GM21390 (cell line): Measurements from ENCODE around the gene ANKRD34C.
"Not testable (repeated sequence)": the region's sequence is repeated elsewhere in the genome, so short reads cannot be mapped to it uniquely, and the experiment has no call there.

Source experiments
- ATAC-seq: cut with Tn5 transposase; IDR thresholded peaks from one replicate; pipeline ENCODE4 v1.9.1; 2021; ENCODE audit not compliant: unreplicated experiment

Gene ANKRD34C

DNA sequence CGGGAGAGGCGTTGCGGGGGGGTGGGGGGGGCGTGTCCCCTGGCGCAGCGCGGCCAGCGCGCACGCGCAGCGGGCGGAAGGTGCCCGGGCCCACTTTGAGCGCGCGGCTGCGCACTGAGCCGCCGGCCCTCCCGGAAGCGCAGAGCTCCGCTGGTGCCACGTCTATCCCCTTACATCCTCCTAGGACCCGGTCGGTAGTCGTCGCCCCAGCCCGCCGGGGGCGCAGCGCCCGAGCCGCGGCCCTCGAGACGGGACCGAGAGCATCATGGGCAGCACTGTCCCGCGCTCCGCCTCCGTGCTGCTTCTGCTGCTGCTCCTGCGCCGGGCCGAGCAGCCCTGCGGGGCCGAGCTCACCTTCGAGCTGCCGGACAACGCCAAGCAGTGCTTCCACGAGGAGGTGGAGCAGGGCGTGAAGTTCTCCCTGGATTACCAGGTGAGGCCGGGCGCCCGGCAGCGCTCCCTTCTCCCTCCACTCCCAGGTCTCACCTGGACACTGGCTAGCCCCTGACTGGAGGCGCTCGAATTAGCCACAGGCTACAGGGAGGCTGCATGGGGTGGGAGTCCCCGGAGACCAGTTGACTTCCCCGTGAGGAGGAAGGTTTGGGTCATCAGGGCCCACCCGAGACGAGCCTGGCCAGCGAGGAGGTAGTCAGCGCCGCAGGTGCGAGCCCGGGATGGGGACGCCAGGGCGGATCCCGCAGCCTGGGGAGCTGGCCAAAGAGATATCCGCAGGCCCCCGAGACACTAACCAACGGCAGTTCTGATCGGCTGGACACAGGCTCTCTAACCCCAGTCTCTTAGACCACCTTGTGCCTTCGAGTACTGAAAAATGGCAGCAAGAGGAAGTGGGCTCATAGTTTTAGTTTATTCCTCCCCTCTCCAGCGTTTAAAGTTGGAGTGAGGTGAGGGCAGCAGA is 28.7 kb downstream of the ANKRD34C start, which contains the start of gene TMED3:
TMED3 (plus strand) TSS at position 128 of the 916 bp plus-strand sequence; CDS start at position 266, 138 bp downstream.
- ATAC-seq = peak; percentile 91

DNA sequence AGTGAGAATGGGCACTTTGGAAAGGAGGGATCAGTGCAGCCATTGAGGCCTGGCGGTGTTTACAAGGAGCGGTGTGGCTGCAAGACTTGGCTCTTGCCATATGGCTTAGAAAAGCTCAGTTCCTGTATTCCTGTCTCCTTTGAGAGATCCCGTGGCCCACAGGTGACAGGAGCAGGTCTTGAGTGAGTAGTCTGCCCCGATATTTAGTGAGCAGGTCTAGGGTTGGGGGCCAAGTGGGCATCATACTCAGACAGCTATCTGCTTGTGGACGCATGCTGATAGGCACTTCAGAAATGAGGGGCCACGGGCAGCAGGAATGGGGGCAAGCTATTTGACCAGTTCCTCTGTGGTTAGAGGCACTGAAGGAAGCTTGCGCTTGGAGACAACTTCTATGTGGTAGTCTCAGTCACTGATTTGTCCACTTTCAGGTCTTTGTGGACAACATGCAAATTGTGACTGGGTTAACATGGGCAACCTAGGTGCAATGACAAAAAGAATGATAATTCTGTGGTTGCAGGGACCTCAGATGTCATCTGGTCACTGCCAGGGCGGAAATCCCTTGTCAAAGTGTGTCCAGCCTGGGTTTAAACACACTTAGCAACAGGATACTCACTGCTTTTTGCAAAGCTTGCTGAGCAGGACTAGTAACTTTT is 29.5 kb downstream of the ANKRD34C start:
- no peak for ATAC-seq

DNA sequence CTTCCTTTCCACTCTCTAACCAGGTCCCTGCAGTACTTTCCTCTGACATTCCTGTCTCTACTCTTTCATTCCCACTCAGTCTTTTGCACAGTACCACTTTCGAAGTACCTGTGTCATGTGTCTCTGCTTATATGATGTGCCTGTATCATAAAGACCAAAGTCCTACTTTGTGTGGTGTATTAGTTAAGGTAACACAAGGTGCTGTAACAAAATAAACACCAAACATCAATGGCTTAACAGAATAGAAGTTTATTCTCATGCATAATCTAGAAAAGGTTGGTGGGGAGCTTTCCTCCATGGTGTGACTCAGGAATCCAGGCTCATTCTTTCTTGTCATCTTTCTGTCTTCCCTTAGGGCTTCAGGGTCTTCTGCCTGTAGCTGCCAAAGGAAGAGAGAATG is 31.7 kb downstream of the ANKRD34C start:
- ATAC-seq = no peak

DNA sequence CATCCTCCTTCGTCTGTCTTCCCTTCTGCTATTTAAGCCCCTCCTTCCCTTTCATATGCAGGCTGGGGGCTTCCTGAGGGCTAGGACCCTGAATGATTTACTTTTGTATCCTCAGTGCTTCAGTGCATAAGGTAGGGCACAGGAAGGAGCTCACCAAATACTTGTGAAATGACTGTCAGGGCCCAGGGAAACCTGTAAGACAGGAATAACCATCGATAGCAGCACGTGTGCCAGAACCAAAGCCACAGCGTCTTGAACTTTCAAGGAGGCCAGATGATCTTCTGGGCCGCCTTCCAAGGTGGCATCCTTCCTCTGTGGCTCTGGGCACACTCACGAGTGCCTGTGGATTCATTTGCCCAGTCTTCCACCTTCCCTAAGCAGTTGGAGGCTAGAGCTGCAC is 32.3 kb downstream of the ANKRD34C start:
- no peak for ATAC-seq

DNA sequence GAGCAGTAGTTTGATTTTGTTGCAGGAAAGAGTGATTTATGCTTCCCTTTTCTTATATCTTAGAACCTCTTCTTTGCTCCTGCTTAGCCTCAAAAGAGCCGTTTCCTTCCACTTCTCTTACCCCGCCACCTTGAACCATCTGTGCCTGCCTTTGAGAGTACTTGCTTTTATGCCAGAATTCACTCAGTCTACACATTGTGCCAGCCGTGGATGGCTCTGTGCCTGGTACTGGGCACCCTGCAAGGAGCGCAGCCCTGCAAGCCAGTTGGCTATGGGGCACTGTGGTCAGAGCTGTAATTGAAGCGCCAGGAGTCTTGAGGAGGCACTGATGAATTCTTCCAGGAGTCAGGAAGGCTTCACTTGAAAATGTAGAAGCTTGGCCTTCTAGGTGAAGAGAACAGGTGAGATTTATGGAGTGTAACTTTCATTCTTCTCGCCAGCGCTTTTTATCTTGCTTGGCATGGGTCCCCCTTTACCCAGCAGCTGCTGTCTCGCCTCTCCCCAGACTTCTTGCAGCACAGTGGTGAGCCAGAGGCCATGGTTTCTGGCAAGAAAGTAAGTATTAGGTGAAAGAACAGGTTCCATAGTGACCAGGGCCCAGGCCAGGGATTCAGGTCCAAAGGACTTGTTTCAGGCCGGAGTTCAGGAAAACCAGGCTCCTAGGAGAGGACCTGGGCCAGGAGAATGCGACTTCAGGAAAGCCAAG is 33.3 kb downstream of the ANKRD34C start:
- ATAC-seq = no peak

DNA sequence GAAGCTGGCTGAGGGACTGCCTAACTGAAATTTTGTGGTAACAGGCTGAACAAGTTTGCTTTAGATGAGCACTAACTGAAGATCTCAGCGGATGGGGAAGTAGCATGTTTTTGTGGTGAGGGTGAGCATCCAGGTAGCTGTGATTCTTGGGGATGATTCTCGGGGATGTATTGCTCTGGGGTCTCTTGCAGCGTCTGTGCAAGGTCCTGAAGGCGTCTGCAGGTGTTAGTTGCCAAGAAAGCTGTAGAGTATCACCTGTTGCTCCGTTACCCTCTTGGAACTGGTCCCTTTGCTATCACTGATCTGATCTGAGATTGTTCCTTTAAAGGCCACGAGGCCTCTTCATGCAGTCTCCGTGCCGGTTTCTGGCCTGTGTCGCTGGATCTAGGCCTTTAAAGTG is 34.3 kb downstream of the ANKRD34C start:
- ATAC-seq = no peak

DNA sequence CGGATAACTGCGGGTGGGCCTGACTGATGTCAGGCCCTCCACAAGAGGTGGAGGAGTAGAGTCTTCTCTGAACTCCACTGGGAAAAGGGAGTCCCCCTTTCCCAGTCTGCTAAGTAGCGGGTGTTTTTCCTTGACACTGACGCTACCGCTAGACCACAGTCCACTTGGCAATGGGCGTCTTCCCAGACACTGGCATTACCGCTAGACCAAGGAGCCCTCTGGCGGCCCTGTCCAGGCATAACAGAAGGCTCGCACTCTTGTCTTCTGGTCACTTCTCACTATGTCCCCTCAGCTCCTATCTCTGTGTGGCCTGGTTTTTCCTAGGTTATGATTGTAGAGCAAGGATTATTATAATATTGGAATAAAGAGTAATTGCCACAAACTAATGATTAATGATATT is 37.5 kb downstream of the ANKRD34C start:
- not testable (repeated sequence) for ATAC-seq

DNA sequence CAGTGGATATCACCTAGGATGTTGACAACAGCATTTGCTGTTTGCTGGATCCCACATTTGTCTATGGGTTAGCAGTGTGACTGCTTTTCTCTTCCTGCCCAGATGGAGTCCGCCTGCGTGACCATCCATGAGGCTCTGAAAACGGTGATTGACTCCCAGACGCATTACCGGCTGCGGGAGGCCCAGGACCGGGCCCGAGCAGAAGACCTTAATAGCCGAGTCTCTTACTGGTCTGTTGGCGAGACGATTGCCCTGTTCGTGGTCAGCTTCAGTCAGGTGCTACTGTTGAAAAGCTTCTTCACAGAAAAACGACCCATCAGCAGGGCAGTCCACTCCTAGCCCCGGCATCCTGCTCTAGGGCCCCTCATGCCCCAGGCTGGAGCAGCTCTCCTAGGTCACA is 39.4 kb downstream of the ANKRD34C start:
- ATAC-seq = no peak

DNA sequence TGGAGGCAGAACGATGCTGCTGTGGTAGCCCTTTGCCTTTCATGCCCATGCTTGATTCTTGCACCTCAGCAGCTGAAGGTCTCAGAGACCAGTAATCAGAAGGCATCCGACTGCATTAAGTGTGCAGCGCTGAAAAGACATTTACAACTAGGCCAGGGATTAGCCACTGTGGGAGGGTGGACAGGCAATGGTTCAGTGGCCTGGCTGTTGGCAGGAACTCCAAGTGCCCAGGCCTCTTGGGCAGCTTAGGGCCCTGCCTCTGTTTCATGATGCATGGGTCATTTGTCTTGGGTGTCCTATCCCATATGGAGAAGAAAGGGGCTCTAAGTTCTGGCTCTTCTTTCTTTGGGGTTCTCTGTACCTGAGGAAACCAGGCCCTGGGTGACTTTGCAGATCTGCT is 39.8 kb downstream of the ANKRD34C start:
- ATAC-seq = no peak

DNA sequence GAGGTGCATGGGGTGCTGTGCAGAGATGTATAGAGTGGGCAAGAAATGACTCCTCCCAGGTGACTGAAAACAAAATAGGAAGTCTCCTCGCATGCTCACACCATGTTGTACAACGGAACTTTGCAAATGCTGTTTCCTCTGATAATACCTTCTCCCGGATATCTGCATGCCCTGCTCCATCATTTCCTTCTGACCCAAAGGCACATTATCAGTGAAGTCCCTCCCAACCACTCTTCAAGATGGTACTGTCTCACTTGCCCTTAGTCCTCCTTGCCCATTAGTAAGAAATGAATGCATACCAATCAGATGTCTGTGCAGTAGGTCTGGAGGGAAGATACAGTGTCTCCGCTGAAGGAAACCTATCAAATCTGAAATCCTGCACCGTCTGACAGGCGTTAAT is 40.4 kb downstream of the ANKRD34C start:
- ATAC-seq = no peak

DNA sequence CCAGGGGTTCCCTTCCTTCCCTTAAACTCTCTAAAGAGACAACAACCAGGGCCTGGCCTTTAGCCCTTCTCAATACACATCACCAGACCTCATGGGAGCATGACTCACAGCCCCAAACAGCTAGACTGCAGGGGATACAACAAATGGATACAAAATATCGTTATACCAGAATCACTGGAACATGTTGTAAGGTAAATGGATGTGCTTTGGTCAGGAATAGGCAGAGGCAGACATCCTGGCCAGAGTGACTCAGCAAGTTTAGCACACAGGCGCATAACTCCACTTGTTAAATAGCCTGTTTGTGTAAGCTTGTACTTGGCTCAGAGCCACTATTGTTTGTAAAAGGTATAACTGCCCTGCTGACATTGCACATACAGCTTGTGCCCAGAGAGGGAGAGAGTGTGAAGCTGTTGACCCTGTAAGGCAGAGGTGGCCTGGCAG is 46.7 kb downstream of the ANKRD34C start:
- no peak for ATAC-seq
